C4-2B (cell line): Measurements from ENCODE around the gene ZCWPW1.

ENCODE experiments used
- H3K27ac ChIP-seq: fragments of 450-650 bp; 2 replicates; pipeline ENCODE4 v1.5.1; 2017
- ZFX ChIP-seq: fragments of 450-650 bp; IDR thresholded peaks from 2 replicates; pipeline ENCODE4 v1.6.1; 2017
- TF ChIP-seq, protein P1 (sequence below): fragments of 450-650 bp; conservative IDR thresholded peaks from 2 replicates; pipeline ENCODE4 v1.5.1; 2017; ENCODE audit warnings: mild to moderate bottlenecking

Gene ZCWPW1

GRCh38 chr7:100397315-100398081, 31.0 kb downstream of the ZCWPW1 start:
- TF ChIP-seq ZFX = no peak
- H3K27ac ChIP-seq = no peak overlapping the region

GRCh38 chr7:100396421-100396982, 32.0 kb downstream of the ZCWPW1 start:
- H3K27ac ChIP-seq = no peak overlapping the region
- TF ChIP-seq, protein P1, sequence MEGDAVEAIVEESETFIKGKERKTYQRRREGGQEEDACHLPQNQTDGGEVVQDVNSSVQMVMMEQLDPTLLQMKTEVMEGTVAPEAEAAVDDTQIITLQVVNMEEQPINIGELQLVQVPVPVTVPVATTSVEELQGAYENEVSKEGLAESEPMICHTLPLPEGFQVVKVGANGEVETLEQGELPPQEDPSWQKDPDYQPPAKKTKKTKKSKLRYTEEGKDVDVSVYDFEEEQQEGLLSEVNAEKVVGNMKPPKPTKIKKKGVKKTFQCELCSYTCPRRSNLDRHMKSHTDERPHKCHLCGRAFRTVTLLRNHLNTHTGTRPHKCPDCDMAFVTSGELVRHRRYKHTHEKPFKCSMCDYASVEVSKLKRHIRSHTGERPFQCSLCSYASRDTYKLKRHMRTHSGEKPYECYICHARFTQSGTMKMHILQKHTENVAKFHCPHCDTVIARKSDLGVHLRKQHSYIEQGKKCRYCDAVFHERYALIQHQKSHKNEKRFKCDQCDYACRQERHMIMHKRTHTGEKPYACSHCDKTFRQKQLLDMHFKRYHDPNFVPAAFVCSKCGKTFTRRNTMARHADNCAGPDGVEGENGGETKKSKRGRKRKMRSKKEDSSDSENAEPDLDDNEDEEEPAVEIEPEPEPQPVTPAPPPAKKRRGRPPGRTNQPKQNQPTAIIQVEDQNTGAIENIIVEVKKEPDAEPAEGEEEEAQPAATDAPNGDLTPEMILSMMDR = no peak
- no peak for TF ChIP-seq ZFX

- TF ChIP-seq, protein P1 = no peak
- TF ChIP-seq ZFX = no peak
- no peak overlapping the region for H3K27ac ChIP-seq
Measured at GRCh38 chr7:100394077-100394476, 34.4 kb downstream of the ZCWPW1 start.

GRCh38 chr7:100393233-100393905, 35.1 kb downstream of the ZCWPW1 start:
- TF ChIP-seq ZFX = no peak
- TF ChIP-seq, protein P1 = no peak
- H3K27ac ChIP-seq = no peak overlapping the region

- H3K27ac ChIP-seq = no peak overlapping the region
Measured at GRCh38 chr7:100390286-100391009, 38.1 kb downstream of the ZCWPW1 start.

GRCh38 chr7:100389437-100390088, 38.9 kb downstream of the ZCWPW1 start:
- H3K27ac ChIP-seq = no peak overlapping the region
- TF ChIP-seq ZFX = no peak
- TF ChIP-seq, protein P1 = no peak

More at GRCh38 chr7:100390286-100391009, 38.1 kb downstream of the ZCWPW1 start:
- TF ChIP-seq, protein P1 = no peak
- TF ChIP-seq ZFX = no peak

DNA sequence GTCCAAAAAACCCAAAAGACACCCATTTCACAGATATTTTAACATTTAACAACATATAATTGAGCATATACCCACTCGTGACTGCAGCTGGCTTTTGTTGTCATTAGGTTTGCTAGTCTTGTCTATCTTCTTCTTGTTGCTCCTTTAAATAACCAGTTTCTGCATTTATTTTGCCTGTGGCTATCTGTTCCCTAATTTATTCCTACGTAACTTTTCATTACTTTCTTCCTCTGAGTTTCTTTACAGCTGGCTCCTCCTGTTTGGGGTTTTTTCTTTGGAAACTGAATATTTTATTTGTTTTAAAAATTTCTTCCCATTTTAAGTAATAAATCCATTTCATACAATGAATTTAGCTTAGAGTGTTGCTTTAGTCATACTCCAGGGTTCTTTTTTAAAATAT, 40.8 kb downstream of the ZCWPW1 start:
- H3K27ac ChIP-seq = no peak overlapping the region
- TF ChIP-seq ZFX = no peak
- TF ChIP-seq, protein P1 = no peak
